ENCODE data around the gene ZBTB20. TPM values are rescaled to one million over a fixed set of nuclear protein-coding genes. Genes with fewer than 3 reads are reported as not detected.

ZBTB20 gene
- total RNA-seq, 1 donor from 2014 or later: 19.1 TPM

- no peak for DNase-seq (ENCODE audit: extremely low spot score, unreplicated experiment)
- Mint-ChIP-seq H3K4me3 (ENCODE audit: unreplicated experiment) (no peak overlapping the region), H3K9me3 (ENCODE audit: unreplicated experiment) (no peaks in the 10 kb centered on the region), H3K27me3 (ENCODE audit: unreplicated experiment) (no peaks in the 10 kb centered on the region), H3K36me3 (ENCODE audit: unreplicated experiment) (no peaks in the 10 kb centered on the region), H3K27ac (ENCODE audit: unreplicated experiment) (no peak overlapping the region), H3K4me1 (ENCODE audit: unreplicated experiment) (peaks cover 17% of the 10 kb centered on the region)
- no peak for TF ChIP-seq CTCF (IDR thresholded peaks at IDR 0.05)
These were observed 537.0 kb downstream of the ZBTB20 start for GRCh38 chr3:114609973-114610630.

GRCh38 chr3:114608293-114608692 is 538.8 kb downstream of the ZBTB20 start:
- H3K27me3 Mint-ChIP-seq (ENCODE audit: unreplicated experiment): no peaks in the 10 kb centered on the region
- peak overlapping the region; percentile 35 for H3K27ac Mint-ChIP-seq (ENCODE audit: unreplicated experiment)
- H3K4me1 Mint-ChIP-seq (ENCODE audit: unreplicated experiment): peaks cover 17% of the 10 kb centered on the region
- no peak overlapping the region for H3K4me3 Mint-ChIP-seq (ENCODE audit: unreplicated experiment)
- H3K36me3 Mint-ChIP-seq (ENCODE audit: unreplicated experiment): no peaks in the 10 kb centered on the region
- no peak for TF ChIP-seq CTCF (IDR thresholded peaks at IDR 0.05)
- no peak for DNase-seq (ENCODE audit: extremely low spot score, unreplicated experiment)
- H3K9me3 Mint-ChIP-seq (ENCODE audit: unreplicated experiment): no peaks in the 10 kb centered on the region

- no peak for TF ChIP-seq CTCF (IDR thresholded peaks at IDR 0.05)
- no peaks in the 10 kb centered on the region for H3K36me3 Mint-ChIP-seq (ENCODE audit: unreplicated experiment)
- no peak overlapping the region for H3K27ac Mint-ChIP-seq (ENCODE audit: unreplicated experiment)
- no peak for DNase-seq (ENCODE audit: extremely low spot score, unreplicated experiment)
- no peaks in the 10 kb centered on the region for H3K27me3 Mint-ChIP-seq (ENCODE audit: unreplicated experiment)
- peaks cover 17% of the 10 kb centered on the region for H3K4me1 Mint-ChIP-seq (ENCODE audit: unreplicated experiment)
- H3K9me3 Mint-ChIP-seq (ENCODE audit: unreplicated experiment): no peaks in the 10 kb centered on the region
- H3K4me3 Mint-ChIP-seq (ENCODE audit: unreplicated experiment): no peak overlapping the region
These were observed 540.8 kb downstream of the ZBTB20 start for GRCh38 chr3:114606336-114606735.

GRCh38 chr3:114600571-114600970 is 546.5 kb downstream of the ZBTB20 start:
- no peak for DNase-seq (ENCODE audit: extremely low spot score, unreplicated experiment)
- H3K36me3 Mint-ChIP-seq (ENCODE audit: unreplicated experiment): no peaks in the 10 kb centered on the region
- no peak for TF ChIP-seq CTCF (IDR thresholded peaks at IDR 0.05)
- H3K4me3 Mint-ChIP-seq (ENCODE audit: unreplicated experiment): no peak overlapping the region
- no peaks in the 10 kb centered on the region for H3K9me3 Mint-ChIP-seq (ENCODE audit: unreplicated experiment)
- peak overlapping the region; percentile 23 for H3K27ac Mint-ChIP-seq (ENCODE audit: unreplicated experiment)
- no peaks in the 10 kb centered on the region for H3K27me3 Mint-ChIP-seq (ENCODE audit: unreplicated experiment)
- peaks cover 17% of the 10 kb centered on the region for H3K4me1 Mint-ChIP-seq (ENCODE audit: unreplicated experiment)

- no peak for DNase-seq (ENCODE audit: extremely low spot score, unreplicated experiment)
- Mint-ChIP-seq H3K27ac (ENCODE audit: unreplicated experiment) (no peak overlapping the region), H3K4me3 (ENCODE audit: unreplicated experiment) (no peak overlapping the region), H3K9me3 (ENCODE audit: unreplicated experiment) (no peaks in the 10 kb centered on the region), H3K4me1 (ENCODE audit: unreplicated experiment) (peaks cover 17% of the 10 kb centered on the region), H3K36me3 (ENCODE audit: unreplicated experiment) (peaks cover 3% of the 10 kb centered on the region), H3K27me3 (ENCODE audit: unreplicated experiment) (no peaks in the 10 kb centered on the region)
- TF ChIP-seq CTCF (IDR thresholded peaks at IDR 0.05): no peak
These were observed 549.2 kb downstream of the ZBTB20 start for GRCh38 chr3:114597871-114598270.
